ENCODE measurements around the gene TRIM29.
A peak's percentile ranks its signal among the peaks of the same experiment; 100 is the strongest.

GRCh38 chr11:120172054-120172911, 34.4 kb upstream of the TRIM29 start:
- TF ChIP-seq CTCF (conservative IDR thresholded peaks at IDR 0.05) (peak; percentile 94), EZH2 (IDR thresholded peaks at IDR 0.05; ENCODE audit: low read depth) (no peak)
